Panc1 (cell line): Measurements from ENCODE around the gene AIG1.

Experiments used
- POLR2AphosphoS5 ChIP-seq: IDR thresholded peaks from 2 replicates; pipeline ENCODE4 v1.6.1; 2012; ENCODE audit warnings: mild to moderate bottlenecking, low read depth, low read length, moderate library complexity
- TCF7L2 ChIP-seq: IDR thresholded peaks from 2 replicates; pipeline ENCODE4 v1.6.1; 2011; ENCODE audit warnings: mild to moderate bottlenecking, low read depth, low read length, inconsistent platforms
- TF ChIP-seq, protein P1 (sequence below): fragments of 450-650 bp; IDR thresholded peaks from 2 replicates; pipeline ENCODE4 v1.5.1; 2017; ENCODE audit warnings: mild to moderate bottlenecking
- TF ChIP-seq, protein P2 (sequence below), 2 experiments: IDR thresholded peaks; 2 replicates each; pipeline ENCODE4 v1.6.1; 2011 to 2012; ENCODE audit warnings: low read depth in 2 of 2, control low read depth in 1 of 2, low read length in 1 of 2, mild to moderate bottlenecking in 1 of 2, moderate library complexity in 1 of 2; ENCODE audit not compliant: insufficient read depth in 1 of 2

DNA sequence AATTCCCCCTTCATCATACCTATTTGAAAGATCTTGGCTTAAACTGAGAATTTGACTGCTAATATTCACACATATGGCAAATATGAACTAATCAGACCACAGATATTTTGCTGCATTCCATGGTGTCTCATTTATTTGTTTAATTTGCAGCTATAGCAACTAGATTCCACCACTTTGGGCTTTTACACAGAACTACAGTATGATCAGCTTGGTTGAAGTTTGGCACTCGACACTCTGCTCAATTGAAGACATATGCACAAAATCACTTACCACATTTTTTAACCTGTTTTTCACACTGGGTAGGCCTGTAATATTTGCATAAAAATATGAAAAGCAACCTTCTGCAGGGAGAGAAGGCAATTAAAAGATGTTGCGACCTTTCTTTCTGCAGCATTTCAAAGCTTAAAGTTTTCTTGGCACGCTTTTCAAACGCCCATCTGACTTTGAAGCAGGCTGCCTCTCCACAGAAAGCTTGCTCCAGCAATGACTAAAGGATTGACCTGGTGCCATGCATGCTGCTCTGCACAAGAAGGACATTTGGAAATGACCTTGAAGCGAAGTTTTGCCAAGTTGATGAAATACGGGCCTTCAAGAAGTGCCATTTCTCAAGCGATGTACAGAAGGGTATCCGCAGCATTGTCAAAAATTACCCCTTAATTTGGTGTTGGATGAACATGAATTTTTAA lies 126.7 kb downstream of the AIG1 start:
- TF ChIP-seq, protein P1, sequence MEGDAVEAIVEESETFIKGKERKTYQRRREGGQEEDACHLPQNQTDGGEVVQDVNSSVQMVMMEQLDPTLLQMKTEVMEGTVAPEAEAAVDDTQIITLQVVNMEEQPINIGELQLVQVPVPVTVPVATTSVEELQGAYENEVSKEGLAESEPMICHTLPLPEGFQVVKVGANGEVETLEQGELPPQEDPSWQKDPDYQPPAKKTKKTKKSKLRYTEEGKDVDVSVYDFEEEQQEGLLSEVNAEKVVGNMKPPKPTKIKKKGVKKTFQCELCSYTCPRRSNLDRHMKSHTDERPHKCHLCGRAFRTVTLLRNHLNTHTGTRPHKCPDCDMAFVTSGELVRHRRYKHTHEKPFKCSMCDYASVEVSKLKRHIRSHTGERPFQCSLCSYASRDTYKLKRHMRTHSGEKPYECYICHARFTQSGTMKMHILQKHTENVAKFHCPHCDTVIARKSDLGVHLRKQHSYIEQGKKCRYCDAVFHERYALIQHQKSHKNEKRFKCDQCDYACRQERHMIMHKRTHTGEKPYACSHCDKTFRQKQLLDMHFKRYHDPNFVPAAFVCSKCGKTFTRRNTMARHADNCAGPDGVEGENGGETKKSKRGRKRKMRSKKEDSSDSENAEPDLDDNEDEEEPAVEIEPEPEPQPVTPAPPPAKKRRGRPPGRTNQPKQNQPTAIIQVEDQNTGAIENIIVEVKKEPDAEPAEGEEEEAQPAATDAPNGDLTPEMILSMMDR, result no peak
- TF ChIP-seq TCF7L2, result no peak
- TF ChIP-seq, protein P2, sequence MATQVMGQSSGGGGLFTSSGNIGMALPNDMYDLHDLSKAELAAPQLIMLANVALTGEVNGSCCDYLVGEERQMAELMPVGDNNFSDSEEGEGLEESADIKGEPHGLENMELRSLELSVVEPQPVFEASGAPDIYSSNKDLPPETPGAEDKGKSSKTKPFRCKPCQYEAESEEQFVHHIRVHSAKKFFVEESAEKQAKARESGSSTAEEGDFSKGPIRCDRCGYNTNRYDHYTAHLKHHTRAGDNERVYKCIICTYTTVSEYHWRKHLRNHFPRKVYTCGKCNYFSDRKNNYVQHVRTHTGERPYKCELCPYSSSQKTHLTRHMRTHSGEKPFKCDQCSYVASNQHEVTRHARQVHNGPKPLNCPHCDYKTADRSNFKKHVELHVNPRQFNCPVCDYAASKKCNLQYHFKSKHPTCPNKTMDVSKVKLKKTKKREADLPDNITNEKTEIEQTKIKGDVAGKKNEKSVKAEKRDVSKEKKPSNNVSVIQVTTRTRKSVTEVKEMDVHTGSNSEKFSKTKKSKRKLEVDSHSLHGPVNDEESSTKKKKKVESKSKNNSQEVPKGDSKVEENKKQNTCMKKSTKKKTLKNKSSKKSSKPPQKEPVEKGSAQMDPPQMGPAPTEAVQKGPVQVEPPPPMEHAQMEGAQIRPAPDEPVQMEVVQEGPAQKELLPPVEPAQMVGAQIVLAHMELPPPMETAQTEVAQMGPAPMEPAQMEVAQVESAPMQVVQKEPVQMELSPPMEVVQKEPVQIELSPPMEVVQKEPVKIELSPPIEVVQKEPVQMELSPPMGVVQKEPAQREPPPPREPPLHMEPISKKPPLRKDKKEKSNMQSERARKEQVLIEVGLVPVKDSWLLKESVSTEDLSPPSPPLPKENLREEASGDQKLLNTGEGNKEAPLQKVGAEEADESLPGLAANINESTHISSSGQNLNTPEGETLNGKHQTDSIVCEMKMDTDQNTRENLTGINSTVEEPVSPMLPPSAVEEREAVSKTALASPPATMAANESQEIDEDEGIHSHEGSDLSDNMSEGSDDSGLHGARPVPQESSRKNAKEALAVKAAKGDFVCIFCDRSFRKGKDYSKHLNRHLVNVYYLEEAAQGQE (IDR thresholded peaks at IDR 0.05; ENCODE audit: insufficient read depth in 1 of 2, low read depth in 2 of 2, low read length in 1 of 2), result no peak
- no peak for TF ChIP-seq POLR2AphosphoS5
